GM23248 (cell line): ENCODE measurements around the gene TUBGCP4. TPM values are rescaled to one million over a fixed set of nuclear protein-coding genes. Genes with fewer than 3 reads are reported as not detected.
A peak's percentile ranks its signal among the peaks of the same experiment; 100 is the strongest.

Experiments used
- DNase-seq: peaks from one replicate; pipeline ENCODE4 v3.0.0-alpha.2; 2015
- H2AFZ ChIP-seq: fragments of 200-600 bp; sonication (generic); 2 replicates; pipeline ENCODE4 v1.6.1; 2016; ENCODE audit warnings: antibody characterized with exemption
- H3F3A ChIP-seq: fragments of 200-600 bp; sonication (generic); 2 replicates; pipeline ENCODE4 v1.6.1; 2016; ENCODE audit warnings: mild to moderate bottlenecking, antibody characterized with exemption, mixed run types; ENCODE audit not compliant: insufficient read depth
- H3K27ac ChIP-seq: fragments of 200-600 bp; sonication (generic); 2 replicates; pipeline ENCODE4 v1.5.1; 2016; ENCODE audit warnings: mild to moderate bottlenecking
- H3K27me3 ChIP-seq: fragments of 200-600 bp; sonication (generic); replicated peaks from 2 replicates; pipeline ENCODE4 v1.6.1; 2016; ENCODE audit warnings: mild to moderate bottlenecking; ENCODE audit not compliant: insufficient read depth
- H3K36me3 ChIP-seq: fragments of 200-600 bp; sonication (generic); 2 replicates; pipeline ENCODE4 v1.6.1; 2016; ENCODE audit warnings: low read depth, mild to moderate bottlenecking
- H3K4me1 ChIP-seq: fragments of 200-600 bp; sonication (generic); 2 replicates; pipeline ENCODE4 v1.6.1; 2016; ENCODE audit warnings: mild to moderate bottlenecking; ENCODE audit not compliant: insufficient read depth
- H3K4me2 ChIP-seq: fragments of 200-600 bp; sonication (generic); one replicate; pipeline ENCODE4 v1.6.1; 2016; ENCODE audit warnings: mild to moderate bottlenecking; ENCODE audit not compliant: unreplicated experiment
- H3K4me3 ChIP-seq: fragments of 200-600 bp; sonication (generic); 2 replicates; pipeline ENCODE4 v1.5.1; 2016; ENCODE audit warnings: mild to moderate bottlenecking
- H3K79me2 ChIP-seq: fragments of 200-600 bp; sonication (generic); 2 replicates; pipeline ENCODE4 v1.6.1; 2016; ENCODE audit warnings: mild to moderate bottlenecking; ENCODE audit not compliant: insufficient read depth
- H3K9ac ChIP-seq: fragments of 200-600 bp; sonication (generic); 2 replicates; pipeline ENCODE4 v1.6.1; 2016; ENCODE audit warnings: mild to moderate bottlenecking
- H3K9me2 ChIP-seq: fragments of 200-600 bp; sonication (generic); 2 replicates; pipeline ENCODE4 v1.6.1; 2016; ENCODE audit warnings: mixed run types, mild to moderate bottlenecking, moderate library complexity; ENCODE audit not compliant: insufficient read depth
- H3K9me3 ChIP-seq: fragments of 200-600 bp; sonication (generic); one replicate; pipeline ENCODE4 v1.6.1; 2017; ENCODE audit warnings: low read depth
- H4K20me1 ChIP-seq: fragments of 200-600 bp; sonication (generic); 2 replicates; pipeline ENCODE4 v1.6.0; 2016; ENCODE audit not compliant: insufficient read depth
- EZH2 ChIP-seq: fragments of 200-600 bp; sonication (generic); IDR thresholded peaks from 2 replicates; pipeline ENCODE4 v1.6.1; 2018; ENCODE audit warnings: antibody characterized with exemption, mild to moderate bottlenecking; ENCODE audit not compliant: insufficient read depth, poor library complexity, severe bottlenecking
- EZH2phosphoT487 ChIP-seq: fragments of 200-600 bp; sonication (generic); IDR thresholded peaks from 2 replicates; pipeline ENCODE4 v1.6.1; 2018; ENCODE audit warnings: antibody characterized with exemption, moderate library complexity, mild to moderate bottlenecking, low read depth; ENCODE audit not compliant: insufficient read depth
- WGBS, 2 experiments: methylation state at CpG; one replicate each; pipeline ENCODE4 v1.1.6; 2015 to 2017; ENCODE audit warnings: low lambda C conversion rate in 2 of 2, low coverage in 1 of 2; ENCODE audit errors: missing lambda C conversion rate in 2 of 2; 5-methylcytosine and 5-hydroxymethylcytosine counted together
- in situ Hi-C: fragments of 300-500 bp; cut with MboI; formaldehyde crosslinking; loops from 2 replicates; pipeline ENCODE4 v1.15.0; 2020
- polyA plus RNA-seq: library from polyadenylated mRNA; unstranded; fragments of >200 nt; fragmentation: Nextera tagmentation; extraction: Ambion mirVana; gene quantifications from 2 replicates; pipeline ENCODE4 v1.2.1, GENCODE V29; 2016
- total RNA-seq: library from RNA; depleted of rRNA; stranded (reverse); fragments of >200 nt; shearing (Covaris generic); gene quantifications from 2 replicates; pipeline ENCODE4 v1.2.3, GENCODE V29; 2014; rRNA removed

The TUBGCP4 gene, protein sequence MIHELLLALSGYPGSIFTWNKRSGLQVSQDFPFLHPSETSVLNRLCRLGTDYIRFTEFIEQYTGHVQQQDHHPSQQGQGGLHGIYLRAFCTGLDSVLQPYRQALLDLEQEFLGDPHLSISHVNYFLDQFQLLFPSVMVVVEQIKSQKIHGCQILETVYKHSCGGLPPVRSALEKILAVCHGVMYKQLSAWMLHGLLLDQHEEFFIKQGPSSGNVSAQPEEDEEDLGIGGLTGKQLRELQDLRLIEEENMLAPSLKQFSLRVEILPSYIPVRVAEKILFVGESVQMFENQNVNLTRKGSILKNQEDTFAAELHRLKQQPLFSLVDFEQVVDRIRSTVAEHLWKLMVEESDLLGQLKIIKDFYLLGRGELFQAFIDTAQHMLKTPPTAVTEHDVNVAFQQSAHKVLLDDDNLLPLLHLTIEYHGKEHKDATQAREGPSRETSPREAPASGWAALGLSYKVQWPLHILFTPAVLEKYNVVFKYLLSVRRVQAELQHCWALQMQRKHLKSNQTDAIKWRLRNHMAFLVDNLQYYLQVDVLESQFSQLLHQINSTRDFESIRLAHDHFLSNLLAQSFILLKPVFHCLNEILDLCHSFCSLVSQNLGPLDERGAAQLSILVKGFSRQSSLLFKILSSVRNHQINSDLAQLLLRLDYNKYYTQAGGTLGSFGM
- total RNA-seq: 3.7 and 6.3 TPM in 2 replicates
- polyA plus RNA-seq: 12.6 and 13.1 TPM in 2 replicates

DNA sequence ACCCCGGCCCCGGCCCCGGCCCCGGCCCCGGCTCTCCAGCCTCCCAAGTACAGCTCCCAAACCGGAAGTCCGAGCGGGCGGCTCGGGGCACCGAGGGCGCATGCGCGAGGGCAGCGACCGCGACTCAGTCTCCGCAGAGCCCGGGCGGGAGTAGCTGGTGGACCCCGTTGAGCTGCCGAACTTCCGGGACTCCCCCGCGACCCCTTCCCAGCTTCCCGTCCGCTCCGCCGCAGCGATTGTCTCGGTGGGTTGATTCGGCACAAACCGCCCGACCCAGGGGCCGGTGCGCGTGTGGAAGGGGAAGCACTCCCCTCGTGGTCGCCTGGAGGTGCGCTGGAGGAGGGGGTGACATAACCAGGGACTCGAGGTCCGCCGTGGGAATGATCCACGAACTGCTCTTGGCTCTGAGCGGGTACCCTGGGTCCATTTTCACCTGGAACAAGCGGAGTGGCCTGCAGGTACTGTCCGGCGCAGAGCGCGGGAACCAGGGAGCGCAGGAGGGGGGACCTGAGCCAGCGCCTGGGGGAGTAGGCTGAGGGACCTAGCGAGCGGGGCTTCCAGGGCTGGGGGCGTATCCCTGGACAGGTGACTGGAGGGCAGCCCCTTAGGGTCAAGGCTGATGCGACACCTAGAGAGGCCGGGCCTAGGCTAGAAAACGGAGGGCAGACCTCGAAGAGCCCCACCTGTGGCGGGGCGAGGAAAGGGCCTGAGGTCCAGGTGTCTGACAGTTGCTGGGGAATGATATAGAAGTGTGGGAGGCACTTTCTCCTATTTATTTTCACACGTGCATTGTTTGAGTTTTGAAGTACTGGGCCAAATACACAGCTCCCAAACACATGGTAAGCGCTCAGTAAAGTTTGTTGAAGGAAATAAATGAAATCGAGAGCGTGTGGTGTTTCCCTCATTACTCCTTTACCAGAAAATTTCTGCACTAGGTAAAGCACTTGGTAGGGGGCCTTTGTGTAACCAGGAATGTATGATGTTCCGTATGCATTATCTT is at the start of gene TUBGCP4, which contains the start of gene ZSCAN29:
TUBGCP4 (plus strand) TSS at position 127 of the 1,000 bp plus-strand sequence; CDS start at position 381, 254 bp downstream.
ZSCAN29 (minus strand) TSS at position 69 of the 1,000 bp plus-strand sequence. CDS start 1,130 bp downstream, outside the sequence.
- 3 to 4% methylated on average over 58 to 61 of the region's 66 CpGs for WGBS, 2 experiments
- peak; percentile 86 for DNase-seq
- Histone ChIP-seq H3K9ac (peak within 1 kb of the TSS; percentile 75), H3K27me3 (no peaks in the 10 kb centered on the region), H3K4me2 (peak within 1 kb of the TSS; percentile 97), H3K27ac (no peak within 1 kb of the TSS), H3K4me1 (no peaks in the 10 kb centered on the region; the same call in 1 of the 2 replicates), H3K36me3 (peaks cover 13% of the 10 kb centered on the region; the same call in 1 of the 2 replicates), H3K9me2 (no peaks in the 10 kb centered on the region), H3F3A (no peaks in the 10 kb centered on the region), H4K20me1 (no peaks in the 10 kb centered on the region), H3K79me2 (peaks cover 41% of the 10 kb centered on the region), H3K4me3 (peak within 1 kb of the TSS; percentile 86), H2AFZ (peak within 1 kb of the TSS; percentile 96), H3K9me3 (no peaks in the 10 kb centered on the region)
- in situ Hi-C loops: no loop called here
- no peak for TF ChIP-seq EZH2phosphoT487
- no peak for TF ChIP-seq EZH2

DNA sequence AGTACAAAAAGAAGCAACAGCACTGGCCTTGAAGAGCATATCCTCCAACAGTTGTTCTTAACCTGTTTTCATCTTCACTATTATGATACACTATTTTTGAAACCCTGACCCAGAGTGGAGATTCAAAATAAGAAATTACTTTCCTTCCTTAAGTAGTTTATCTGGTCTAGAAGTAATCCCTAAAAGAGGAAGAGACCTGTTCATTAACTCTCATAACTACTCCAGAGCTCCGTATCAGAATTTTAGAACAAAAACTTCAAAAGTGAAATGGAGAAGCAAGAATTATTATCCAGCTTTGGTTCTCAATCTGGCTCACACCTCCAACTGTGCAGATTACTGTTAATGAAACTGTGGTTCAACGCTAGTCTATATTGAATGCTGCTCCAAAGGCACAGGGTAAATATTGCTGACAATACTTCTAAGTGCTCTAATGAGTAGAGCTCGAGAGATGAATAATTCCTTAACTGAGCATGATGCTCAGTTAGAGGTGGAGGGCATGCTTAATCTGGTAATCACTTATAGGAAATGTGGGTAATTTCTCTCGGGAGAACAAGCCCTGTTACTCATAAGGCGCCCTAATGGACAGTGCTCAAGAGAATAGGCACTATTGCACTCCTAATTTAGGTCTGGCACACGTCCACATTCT is 45.7 kb upstream of the TUBGCP4 start:
- Histone ChIP-seq H3K27ac (no peak overlapping the region), H3F3A (0 out of 2 replicates have a peak, but pooled peaks cover 8% of the 10 kb centered on the region), H3K79me2 (peaks cover 19% of the 10 kb centered on the region), H3K9ac (no peak overlapping the region), H2AFZ (no peak overlapping the region), H3K9me3 (no peaks in the 10 kb centered on the region), H3K36me3 (no peaks in the 10 kb centered on the region), H3K4me1 (peaks cover 10% of the 10 kb centered on the region), H3K27me3 (no peaks in the 10 kb centered on the region; the same call in 1 of the 2 replicates), H4K20me1 (no peaks in the 10 kb centered on the region), H3K4me3 (no peak overlapping the region), H3K9me2 (no peaks in the 10 kb centered on the region), H3K4me2 (no peak overlapping the region)
- 55 to 65% methylated on average over 6 of the region's 6 CpGs for WGBS, 2 experiments
- no peak for DNase-seq
- in situ Hi-C loops: no loop called here
- TF ChIP-seq EZH2 (no peak), EZH2phosphoT487 (no peak)

DNA sequence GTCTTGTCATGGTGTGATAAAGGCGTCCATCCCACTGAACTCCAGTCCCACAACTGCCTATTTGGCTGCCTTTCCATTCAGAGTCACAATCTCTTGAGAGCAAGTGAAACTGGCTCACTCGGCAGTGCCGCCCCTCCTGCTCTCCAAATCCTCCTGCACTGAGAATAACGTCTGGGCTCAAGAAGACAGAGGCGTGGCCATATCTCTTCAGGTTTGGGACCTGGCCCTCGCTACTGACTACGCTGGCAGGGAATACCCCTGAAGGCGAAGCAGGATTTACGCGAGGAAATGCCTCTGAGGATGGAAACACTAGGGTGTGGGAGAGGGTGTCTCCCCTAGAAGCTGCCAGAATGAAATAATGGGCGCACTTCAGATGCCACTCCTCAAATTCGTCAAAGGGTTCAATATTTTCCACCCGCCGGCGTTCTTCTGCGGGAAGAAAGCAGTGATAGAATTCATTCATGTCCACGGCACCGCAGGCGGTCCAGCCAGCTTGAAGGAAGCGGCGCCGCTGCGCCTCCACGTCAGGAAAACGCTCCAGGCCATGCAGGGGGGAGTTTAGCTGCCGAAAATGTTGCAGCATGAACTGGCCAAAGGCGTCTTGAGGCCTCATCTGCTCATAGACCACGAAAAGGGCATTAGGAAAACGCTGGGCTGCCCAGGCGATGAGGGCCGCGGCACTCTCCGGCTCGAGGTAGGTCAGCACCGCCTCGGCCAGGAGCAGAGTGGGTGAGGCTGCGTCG is 41.5 kb upstream of the TUBGCP4 start:
- in situ Hi-C loops: no loop called here
- Histone ChIP-seq H3K27me3 (no peaks in the 10 kb centered on the region), H4K20me1 (no peaks in the 10 kb centered on the region), H3K9ac (peak overlapping the region; percentile 83), H2AFZ (peak overlapping the region; percentile 96), H3K79me2 (peaks cover 26% of the 10 kb centered on the region), H3K27ac (peak overlapping the region; percentile 79), H3K4me1 (peaks cover 16% of the 10 kb centered on the region), H3K9me3 (no peaks in the 10 kb centered on the region), H3K4me2 (peak overlapping the region; percentile 69), H3F3A (0 out of 2 replicates have a peak, but pooled peaks cover 8% of the 10 kb centered on the region), H3K4me3 (peak overlapping the region; percentile 78), H3K36me3 (0 out of 2 replicates have a peak, but pooled peaks cover 6% of the 10 kb centered on the region), H3K9me2 (no peaks in the 10 kb centered on the region)
- peak; percentile 79 for DNase-seq
- 18 to 25% methylated on average over 29 to 38 of the region's 38 CpGs for WGBS, 2 experiments
- no peak for TF ChIP-seq EZH2
- no peak for TF ChIP-seq EZH2phosphoT487
